Suprapubic skin (tissue), 3 donors: ENCODE results near the gene ZRANB1.

Source experiments
- CTCF ChIP-seq, 2 donors: fragments of 200-600 bp in 1 of 2; fragments of 450-650 bp in 1 of 2; sonication (generic) in 1 of 2; IDR thresholded peaks; one replicate each; pipeline ENCODE4 v1.5.1; 2016 to 2019; ENCODE audit warnings: antibody characterized with exemption in 2 of 2, mild to moderate bottlenecking in 1 of 2, moderate library complexity in 1 of 2
- EP300 ChIP-seq: sonication (generic); formaldehyde crosslinking; IDR thresholded peaks from one replicate; pipeline ENCODE4 v1.6.1; 2017; ENCODE audit warnings: antibody characterized with exemption
- POLR2A ChIP-seq, 2 donors: fragments of 450-650 bp; IDR thresholded peaks; one replicate each; pipeline ENCODE4 v1.6.1; 2017; ENCODE audit warnings: antibody characterized with exemption in 2 of 2, mild to moderate bottlenecking in 2 of 2, moderate library complexity in 2 of 2

- no peak for TF ChIP-seq CTCF (IDR thresholded peaks at IDR 0.05)
- no peak for TF ChIP-seq EP300
- TF ChIP-seq POLR2A (IDR thresholded peaks at IDR 0.05) = no peak
These were observed 32.2 kb downstream of the ZRANB1 start for GRCh38 chr10:124974131-124974530.
